ENCODE results near the gene PHLDB2.

The PHLDB2 gene

GRCh38 chr3:111963424-111963823 is 104.4 kb downstream of the PHLDB2 start:
- Histone ChIP-seq H3K23ac (ENCODE audit: low read length in 2 of 2) (no peak overlapping the region), H2BK12ac (ENCODE audit: low read length in 2 of 2) (no peak overlapping the region), H3K79me1 (replicated peaks; ENCODE audit: low read length, poor library complexity, severe bottlenecking) (peaks cover 4% of the 10 kb centered on the region), H3K14ac (ENCODE audit: low read length in 2 of 2) (no peak overlapping the region), H2BK120ac (ENCODE audit: low read depth, low read length) (no peak overlapping the region), H2BK15ac (ENCODE audit: low read depth, poor library complexity, severe bottlenecking) (no peak overlapping the region), H3K27me3 (ENCODE audit: control insufficient read depth in 1 of 2, insufficient read depth in 1 of 2, low read length in 2 of 2) (no peaks in the 10 kb centered on the region), H3K36me3 (ENCODE audit: control insufficient read depth in 1 of 2, insufficient read depth in 2 of 2, low read depth in 1 of 2, low read length in 2 of 2) (peaks cover 4 to 77% of the 10 kb centered on the region in 2 experiments), H3K18ac (ENCODE audit: low read depth in 1 of 2, low read length in 2 of 2) (no peak overlapping the region), H2BK5ac (ENCODE audit: low read depth, low read length, poor library complexity, severe bottlenecking) (no peak overlapping the region), H3K4me3 (ENCODE audit: insufficient read depth in 1 of 2, low read depth in 1 of 2, low read length in 2 of 2) (no peak overlapping the region), H3K9ac (ENCODE audit: low read length) (peak overlapping the region; percentile 78), H3K4me2 (ENCODE audit: low read length, poor library complexity, severe bottlenecking) (no peak overlapping the region), H2AK5ac (ENCODE audit: low read length, severe bottlenecking) (no peak overlapping the region), H3K27ac (ENCODE audit: low read length, poor library complexity, severe bottlenecking) (no peak overlapping the region), H3K4ac (ENCODE audit: low read depth in 1 of 2, low read length in 2 of 2) (no peak overlapping the region), H2AFZ (ENCODE audit: low read depth, low read length) (no peak overlapping the region), H4K91ac (ENCODE audit: low read length) (no peak overlapping the region), H3K9me3 (ENCODE audit: control insufficient read depth, low read length) (no peaks in the 10 kb centered on the region), H3K4me1 (ENCODE audit: control insufficient read depth, insufficient read depth, low read depth, low read length) (no peaks in the 10 kb centered on the region), H4K8ac (ENCODE audit: low read length) (no peak overlapping the region)
- peak; percentile 88 for DNase-seq
- no CpG with 5 or more reads among the region's 1 CpG for WGBS

DNA sequence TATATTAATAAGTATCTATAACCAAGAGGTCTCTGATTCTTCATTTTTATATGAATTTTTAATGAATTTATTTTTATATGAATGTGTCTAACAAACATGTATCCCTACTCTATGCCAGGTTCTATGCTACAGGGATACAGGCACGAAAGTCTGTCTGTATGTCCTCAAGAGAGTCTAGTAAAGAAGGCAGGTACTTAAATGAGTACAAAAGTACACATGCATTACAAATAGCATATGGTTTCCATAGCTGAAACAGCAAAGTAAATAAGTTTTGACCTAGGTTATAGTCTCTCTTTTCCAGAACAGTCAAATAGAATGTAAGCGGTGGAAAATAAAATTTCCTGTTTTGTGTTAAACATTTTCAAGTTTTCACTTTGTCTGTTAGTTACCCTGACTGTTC is 106.4 kb downstream of the PHLDB2 start:
- H3K14ac ChIP-seq (ENCODE audit: low read length in 2 of 2), result no peak overlapping the region
- H3K9ac ChIP-seq (ENCODE audit: low read length), result no peak overlapping the region
- H3K9me3 ChIP-seq (ENCODE audit: control insufficient read depth, low read length), result no peaks in the 10 kb centered on the region
- no CpG with 5 or more reads among the region's 2 CpGs for WGBS
- no peak overlapping the region for H4K91ac ChIP-seq (ENCODE audit: low read length)
- H3K4ac ChIP-seq (ENCODE audit: low read depth in 1 of 2, low read length in 2 of 2), result no peak overlapping the region
- H2AFZ ChIP-seq (ENCODE audit: low read depth, low read length), result no peak overlapping the region
- no peak overlapping the region for H2BK12ac ChIP-seq (ENCODE audit: low read length in 2 of 2)
- H3K4me3 ChIP-seq (ENCODE audit: insufficient read depth in 1 of 2, low read depth in 1 of 2, low read length in 2 of 2), result no peak overlapping the region
- H3K27me3 ChIP-seq (ENCODE audit: control insufficient read depth in 1 of 2, insufficient read depth in 1 of 2, low read length in 2 of 2), result no peaks in the 10 kb centered on the region
- peaks cover 6 to 79% of the 10 kb centered on the region in 2 experiments for H3K36me3 ChIP-seq (ENCODE audit: control insufficient read depth in 1 of 2, insufficient read depth in 2 of 2, low read depth in 1 of 2, low read length in 2 of 2)
- no peak overlapping the region for H3K18ac ChIP-seq (ENCODE audit: low read depth in 1 of 2, low read length in 2 of 2)
- peaks cover 6% of the 10 kb centered on the region for H3K79me1 ChIP-seq (replicated peaks; ENCODE audit: low read length, poor library complexity, severe bottlenecking)
- no peak overlapping the region for H3K4me2 ChIP-seq (ENCODE audit: low read length, poor library complexity, severe bottlenecking)
- H2BK120ac ChIP-seq (ENCODE audit: low read depth, low read length), result no peak overlapping the region
- H4K8ac ChIP-seq (ENCODE audit: low read length), result no peak overlapping the region
- H3K4me1 ChIP-seq (ENCODE audit: control insufficient read depth, insufficient read depth, low read depth, low read length), result no peaks in the 10 kb centered on the region
- no peak overlapping the region for H3K27ac ChIP-seq (ENCODE audit: low read length, poor library complexity, severe bottlenecking)
- H2BK15ac ChIP-seq (ENCODE audit: low read depth, poor library complexity, severe bottlenecking), result no peak overlapping the region
- DNase-seq, result no peak
- H2BK5ac ChIP-seq (ENCODE audit: low read depth, low read length, poor library complexity, severe bottlenecking), result no peak overlapping the region
- no peak overlapping the region for H3K23ac ChIP-seq (ENCODE audit: low read length in 2 of 2)
- H2AK5ac ChIP-seq (ENCODE audit: low read length, severe bottlenecking), result no peak overlapping the region

- WGBS, result 48% methylated on average over 3 of the region's 3 CpGs
Observed at GRCh38 chr3:111967068-111967467, 108.0 kb downstream of the PHLDB2 start.

DNA sequence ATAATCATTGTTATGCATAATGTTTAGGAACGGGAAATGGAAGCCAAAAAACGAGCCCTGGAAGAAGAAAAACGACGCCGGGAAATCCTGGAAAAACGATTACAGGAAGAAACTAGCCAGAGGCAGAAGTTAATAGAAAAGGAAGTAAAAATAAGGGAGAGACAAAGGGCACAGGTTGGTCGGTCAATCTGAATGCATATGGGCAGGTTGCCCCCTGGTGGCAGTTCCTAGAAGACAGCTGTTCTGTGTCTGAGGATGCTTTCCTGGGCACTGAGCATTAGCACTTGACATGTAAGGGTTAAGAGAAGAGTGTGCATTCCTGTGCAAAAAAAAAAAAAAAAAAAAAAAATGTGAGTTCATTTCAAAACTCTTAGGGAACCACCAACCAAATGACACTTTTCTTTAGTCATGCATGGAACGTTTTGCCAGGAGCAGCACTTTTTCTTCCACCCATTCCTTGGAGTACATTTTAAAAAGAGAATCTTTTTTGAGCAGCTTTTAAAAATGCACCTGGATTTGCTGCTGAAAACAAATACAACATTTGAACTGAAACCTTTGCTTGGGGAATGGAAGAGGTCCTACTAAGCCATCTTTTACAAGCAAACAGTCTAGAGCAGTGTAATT is 108.7 kb downstream of the PHLDB2 start:
- Histone ChIP-seq H2AK5ac (ENCODE audit: low read length, severe bottlenecking) (no peak overlapping the region), H3K14ac (ENCODE audit: low read length in 2 of 2) (no peak overlapping the region), H3K4me1 (ENCODE audit: control insufficient read depth, insufficient read depth, low read depth, low read length) (no peaks in the 10 kb centered on the region), H3K4me2 (ENCODE audit: low read length, poor library complexity, severe bottlenecking) (no peak overlapping the region), H3K9me3 (ENCODE audit: control insufficient read depth, low read length) (no peaks in the 10 kb centered on the region), H2AFZ (ENCODE audit: low read depth, low read length) (no peak overlapping the region), H3K36me3 (ENCODE audit: control insufficient read depth in 1 of 2, insufficient read depth in 2 of 2, low read depth in 1 of 2, low read length in 2 of 2) (peaks cover 10 to 88% of the 10 kb centered on the region in 2 experiments), H3K79me1 (replicated peaks; ENCODE audit: low read length, poor library complexity, severe bottlenecking) (peaks cover 2% of the 10 kb centered on the region), H2BK120ac (ENCODE audit: low read depth, low read length) (no peak overlapping the region), H3K27ac (ENCODE audit: low read length, poor library complexity, severe bottlenecking) (no peak overlapping the region), H3K23ac (ENCODE audit: low read length in 2 of 2) (no peak overlapping the region), H3K18ac (ENCODE audit: low read depth in 1 of 2, low read length in 2 of 2) (no peak overlapping the region), H2BK12ac (ENCODE audit: low read length in 2 of 2) (no peak overlapping the region), H2BK15ac (ENCODE audit: low read depth, poor library complexity, severe bottlenecking) (no peak overlapping the region), H2BK5ac (ENCODE audit: low read depth, low read length, poor library complexity, severe bottlenecking) (no peak overlapping the region), H4K91ac (ENCODE audit: low read length) (no peak overlapping the region), H4K8ac (ENCODE audit: low read length) (no peak overlapping the region), H3K4ac (ENCODE audit: low read depth in 1 of 2, low read length in 2 of 2) (no peak overlapping the region), H3K27me3 (ENCODE audit: control insufficient read depth in 1 of 2, insufficient read depth in 1 of 2, low read length in 2 of 2) (no peaks in the 10 kb centered on the region), H3K4me3 (ENCODE audit: insufficient read depth in 1 of 2, low read depth in 1 of 2, low read length in 2 of 2) (no peak overlapping the region), H3K9ac (ENCODE audit: low read length) (peak overlapping the region; percentile 71)
- peak; percentile 82 for DNase-seq
- WGBS, result 21% methylated on average over 8 of the region's 8 CpGs

More at GRCh38 chr3:111967068-111967467, 108.0 kb downstream of the PHLDB2 start:
- no peak overlapping the region for H3K4ac ChIP-seq (ENCODE audit: low read depth in 1 of 2, low read length in 2 of 2)
- no peak overlapping the region for H2BK12ac ChIP-seq (ENCODE audit: low read length in 2 of 2)
- H3K18ac ChIP-seq (ENCODE audit: low read depth in 1 of 2, low read length in 2 of 2), result no peak overlapping the region
- H3K23ac ChIP-seq (ENCODE audit: low read length in 2 of 2), result no peak overlapping the region
- no peak overlapping the region for H4K91ac ChIP-seq (ENCODE audit: low read length)
- H2BK5ac ChIP-seq (ENCODE audit: low read depth, low read length, poor library complexity, severe bottlenecking), result no peak overlapping the region
- no peaks in the 10 kb centered on the region for H3K9me3 ChIP-seq (ENCODE audit: control insufficient read depth, low read length)
- peaks cover 2% of the 10 kb centered on the region for H3K79me1 ChIP-seq (replicated peaks; ENCODE audit: low read length, poor library complexity, severe bottlenecking)
- no peak overlapping the region for H3K14ac ChIP-seq (ENCODE audit: low read length in 2 of 2)
- H3K27me3 ChIP-seq (ENCODE audit: control insufficient read depth in 1 of 2, insufficient read depth in 1 of 2, low read length in 2 of 2), result no peaks in the 10 kb centered on the region
- H2AFZ ChIP-seq (ENCODE audit: low read depth, low read length), result no peak overlapping the region
- H2BK120ac ChIP-seq (ENCODE audit: low read depth, low read length), result no peak overlapping the region
- H2AK5ac ChIP-seq (ENCODE audit: low read length, severe bottlenecking), result no peak overlapping the region
- H4K8ac ChIP-seq (ENCODE audit: low read length), result no peak overlapping the region
- no peak overlapping the region for H3K4me3 ChIP-seq (ENCODE audit: insufficient read depth in 1 of 2, low read depth in 1 of 2, low read length in 2 of 2)
- no peak overlapping the region for H3K27ac ChIP-seq (ENCODE audit: low read length, poor library complexity, severe bottlenecking)
- peaks cover 10 to 85% of the 10 kb centered on the region in 2 experiments for H3K36me3 ChIP-seq (ENCODE audit: control insufficient read depth in 1 of 2, insufficient read depth in 2 of 2, low read depth in 1 of 2, low read length in 2 of 2)
- H3K9ac ChIP-seq (ENCODE audit: low read length), result peak overlapping the region; percentile 71
- H3K4me2 ChIP-seq (ENCODE audit: low read length, poor library complexity, severe bottlenecking), result no peak overlapping the region
- DNase-seq, result no peak
- no peaks in the 10 kb centered on the region for H3K4me1 ChIP-seq (ENCODE audit: control insufficient read depth, insufficient read depth, low read depth, low read length)
- H2BK15ac ChIP-seq (ENCODE audit: low read depth, poor library complexity, severe bottlenecking), result no peak overlapping the region
